ENCODE measurements around the gene NINJ2.
"Not testable (repeated sequence)": the region's sequence is repeated elsewhere in the genome, so short reads cannot be mapped to it uniquely, and the experiment has no call there.

Gene NINJ2

GRCh38 chr12:585062-586061 lies 77.9 kb downstream of the NINJ2 start:
- no peak for DNase-seq (ENCODE audit: low read depth)

GRCh38 chr12:583251-583869 lies 79.9 kb downstream of the NINJ2 start:
- DNase-seq (ENCODE audit: low read depth), result no peak

GRCh38 chr12:581746-582145 lies 81.5 kb downstream of the NINJ2 start:
- no peak for DNase-seq (ENCODE audit: low read depth)

- DNase-seq (ENCODE audit: low read depth), result no peak
These were observed 81.9 kb downstream of the NINJ2 start for GRCh38 chr12:581321-581720.

- no peak for DNase-seq (ENCODE audit: low read depth)
These were observed 82.4 kb downstream of the NINJ2 start for GRCh38 chr12:580813-581212.

GRCh38 chr12:579420-580110 lies 83.7 kb downstream of the NINJ2 start:
- DNase-seq (ENCODE audit: low read depth), result no peak

GRCh38 chr12:578748-579419 lies 84.4 kb downstream of the NINJ2 start:
- DNase-seq (ENCODE audit: low read depth), result no peak

GRCh38 chr12:577994-578747 lies 85.1 kb downstream of the NINJ2 start:
- DNase-seq (ENCODE audit: low read depth), result not testable (repeated sequence)

- no peak for DNase-seq (ENCODE audit: low read depth)
These were observed 86.6 kb downstream of the NINJ2 start for GRCh38 chr12:576615-577110.

- DNase-seq (ENCODE audit: low read depth), result peak; percentile 63
These were observed 87.2 kb downstream of the NINJ2 start for GRCh38 chr12:575948-576614.

- no peak for DNase-seq (ENCODE audit: low read depth)
These were observed 88.1 kb downstream of the NINJ2 start for GRCh38 chr12:575129-575502.

- DNase-seq (ENCODE audit: low read depth), result no peak
These were observed 88.6 kb downstream of the NINJ2 start for GRCh38 chr12:574475-575128.

- no peak for DNase-seq (ENCODE audit: low read depth)
These were observed 90.0 kb downstream of the NINJ2 start for GRCh38 chr12:573232-573631.

- DNase-seq (ENCODE audit: low read depth), result no peak
These were observed 90.7 kb downstream of the NINJ2 start for GRCh38 chr12:572532-572899.

GRCh38 chr12:571795-572531 lies 91.3 kb downstream of the NINJ2 start:
- DNase-seq (ENCODE audit: low read depth), result no peak

- DNase-seq (ENCODE audit: low read depth), result no peak
These were observed 92.1 kb downstream of the NINJ2 start for GRCh38 chr12:570921-571794.

- no peak for DNase-seq (ENCODE audit: low read depth)
These were observed 92.8 kb downstream of the NINJ2 start for GRCh38 chr12:570435-570920.

- peak; percentile 78 for DNase-seq (ENCODE audit: low read depth)
These were observed 93.3 kb downstream of the NINJ2 start for GRCh38 chr12:569803-570434.
